Activated T-cell treated with anti-CD3 and anti-CD28 coated beads for 1 hour (primary cell): Measurements from ENCODE around the gene TXNL4A.
"Not testable (repeated sequence)": the region's sequence is repeated elsewhere in the genome, so short reads cannot be mapped to it uniquely, and the experiment has no call there.

Source experiments
- DNase-seq: peaks from one replicate; pipeline ENCODE4 v3.0.0-alpha.2; 2020; ENCODE audit warnings: low read depth

The TXNL4A gene

DNA sequence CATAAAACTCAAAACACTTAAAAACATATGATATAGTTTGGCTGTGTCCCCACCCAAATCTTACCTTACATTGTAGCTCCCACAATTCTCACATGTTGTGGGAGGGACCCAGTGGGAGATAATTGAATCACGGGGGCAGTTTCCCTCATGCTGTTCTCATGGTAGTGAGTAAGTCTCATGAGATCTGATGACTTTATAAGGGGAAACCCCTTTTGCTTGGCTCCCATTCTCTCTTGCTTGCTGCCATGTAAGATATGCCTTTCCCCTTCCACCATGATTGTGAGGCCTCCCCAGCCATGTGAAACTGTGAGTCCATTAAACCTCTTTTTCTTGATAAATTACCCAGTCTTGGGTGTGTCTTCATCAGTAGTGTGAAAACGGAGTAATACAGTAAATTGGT is 11.3 kb upstream of the TXNL4A start:
- DNase-seq = not testable (repeated sequence)

DNA sequence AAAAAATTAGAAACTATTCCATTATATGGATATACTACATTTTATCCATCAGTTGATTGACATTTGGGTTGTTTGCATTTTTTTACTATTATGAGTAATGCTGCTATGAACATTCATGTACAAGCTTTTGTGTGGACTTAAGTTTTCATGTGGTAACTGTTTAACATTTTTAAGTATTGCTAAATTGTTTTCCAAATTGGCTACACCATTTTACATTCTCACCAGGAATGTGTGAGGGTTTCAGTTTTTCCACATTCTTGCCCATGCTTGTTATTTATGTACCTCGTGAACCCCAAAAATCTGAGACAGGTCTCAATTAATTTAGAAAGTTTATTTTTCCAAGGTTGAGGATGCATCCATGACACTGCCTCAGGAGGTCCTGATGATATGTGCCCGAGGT is 3.1 kb upstream of the TXNL4A start:
- DNase-seq = no peak

DNA sequence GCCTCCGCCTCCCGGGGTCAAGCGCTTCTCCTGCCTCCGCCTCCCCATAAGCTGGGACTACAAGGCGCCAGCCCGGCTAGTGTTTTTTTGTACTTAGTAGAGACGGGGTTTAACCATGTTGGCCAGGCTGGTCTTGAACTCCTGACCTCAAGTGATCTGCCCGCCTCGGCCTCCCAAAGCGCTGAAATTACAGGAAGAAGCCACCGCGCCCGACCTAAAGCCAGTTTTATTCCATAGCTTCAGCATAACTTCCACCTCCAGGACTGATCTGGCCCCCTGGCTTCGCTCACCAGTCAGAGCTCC is 783 bp upstream of the TXNL4A start:
- DNase-seq = no peak

DNA sequence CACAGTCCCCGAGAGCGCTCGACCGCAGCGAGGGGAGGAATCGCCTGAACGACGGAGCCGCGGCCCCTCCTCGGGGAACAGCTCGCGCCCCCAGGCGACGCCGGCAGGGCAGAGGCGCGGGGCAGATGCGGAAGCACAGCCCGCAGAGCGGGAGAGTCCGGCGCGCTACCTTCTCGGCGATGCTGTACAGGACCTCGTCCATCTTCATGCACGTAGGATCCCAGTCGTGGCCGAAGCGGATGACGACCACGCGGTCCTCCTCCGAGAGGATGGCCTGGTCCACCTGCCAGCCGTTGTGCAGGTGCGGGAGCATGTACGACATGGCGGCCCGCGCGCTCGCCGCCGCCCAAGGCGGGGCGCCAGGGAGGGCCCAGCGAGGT is 302 bp downstream of the TXNL4A start:
- peak; percentile 52 for DNase-seq

DNA sequence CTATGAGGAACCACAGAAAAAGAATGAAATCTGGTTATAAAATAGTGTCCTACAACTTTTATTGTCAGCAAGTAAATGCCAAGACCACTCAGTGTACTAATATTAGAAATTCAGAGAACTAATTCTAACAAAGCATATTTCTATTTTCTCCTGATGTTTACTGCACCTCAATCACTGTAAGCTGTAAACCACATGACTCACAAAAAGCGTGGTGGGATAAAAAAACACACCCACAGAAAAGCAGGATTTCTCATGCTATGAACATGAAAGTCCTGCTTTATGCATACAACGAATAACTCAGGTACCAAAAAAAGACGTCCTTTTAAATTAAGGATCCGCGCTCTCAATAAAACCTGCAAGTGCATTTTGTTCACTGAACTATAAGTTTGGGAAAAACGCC is 797 bp downstream of the TXNL4A start:
- DNase-seq = no peak

DNA sequence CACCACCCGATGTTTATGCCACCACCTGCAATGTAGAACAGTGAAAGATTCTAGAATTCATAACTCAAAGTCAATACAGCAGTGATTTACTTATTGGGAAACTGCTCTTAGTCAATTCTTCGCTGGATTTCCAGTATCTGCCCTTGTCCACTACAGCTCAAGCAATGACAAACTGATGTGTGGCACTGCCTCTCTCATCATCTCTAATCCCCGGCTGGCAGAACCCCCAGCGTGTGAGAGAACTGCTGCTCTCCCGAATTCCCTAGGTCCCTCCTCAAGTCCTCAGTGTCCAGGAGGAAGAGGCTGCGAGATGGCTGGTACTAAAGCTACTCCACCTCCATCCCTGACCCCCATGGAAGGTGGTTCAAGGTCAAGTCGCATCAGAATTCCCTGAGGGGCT is 1.6 kb downstream of the TXNL4A start:
- DNase-seq = no peak

DNA sequence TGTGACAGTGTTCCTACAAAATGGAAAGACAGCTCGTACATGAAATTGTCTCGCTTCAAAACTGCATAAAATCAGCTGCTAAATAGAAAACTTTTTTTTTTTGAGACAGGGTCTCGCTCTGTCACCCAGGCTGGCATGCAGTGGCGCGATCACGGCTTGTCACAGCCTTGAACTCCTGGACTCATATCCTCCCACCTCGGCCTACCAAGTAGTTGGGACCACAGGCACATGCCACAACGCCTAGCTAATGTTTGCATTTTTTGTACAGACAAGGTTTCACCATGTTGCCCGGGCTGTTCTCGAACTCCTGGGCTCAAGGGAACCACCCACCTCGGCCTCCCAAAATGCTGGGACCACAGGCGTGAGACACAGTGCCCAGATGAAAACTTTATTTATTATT is 3.2 kb downstream of the TXNL4A start:
- no peak for DNase-seq

DNA sequence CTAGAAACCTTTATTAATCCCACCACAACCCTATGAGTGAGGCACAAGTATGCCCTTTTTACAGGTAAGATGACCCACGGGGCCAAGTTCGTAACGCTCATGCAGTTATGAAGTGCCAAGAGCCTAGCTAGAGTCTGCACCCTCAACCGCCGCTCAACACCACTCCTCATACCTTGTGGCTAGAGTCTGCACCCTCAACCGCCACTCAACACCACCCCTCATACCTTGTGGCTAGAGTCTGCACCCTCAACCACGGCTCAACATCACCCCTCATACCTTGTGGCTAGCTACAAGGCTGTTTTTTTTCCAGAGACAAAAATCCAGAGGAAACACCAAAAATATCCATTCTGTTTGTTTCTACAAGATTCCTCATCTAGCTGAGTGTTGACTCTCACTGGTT is 4.6 kb downstream of the TXNL4A start:
- no peak for DNase-seq

DNA sequence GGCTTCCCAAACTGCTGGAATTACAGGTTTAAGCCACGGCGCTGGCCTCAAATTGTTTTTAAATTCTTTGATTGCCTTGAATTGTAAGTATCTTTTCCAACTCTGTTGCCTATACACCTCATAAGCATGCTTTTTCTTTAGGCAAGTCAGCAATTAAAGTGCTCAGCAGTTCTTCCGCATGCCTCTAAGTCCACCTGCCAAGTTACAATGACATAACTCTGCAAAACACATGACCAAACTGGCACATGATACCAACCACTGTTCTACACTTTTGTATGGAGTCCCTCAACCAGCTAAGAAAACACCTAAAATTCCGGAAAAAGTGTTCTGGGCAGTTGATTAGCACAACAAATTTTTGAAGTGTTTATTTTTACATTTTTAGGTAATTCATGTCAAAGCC is 5.1 kb downstream of the TXNL4A start:
- no peak for DNase-seq

DNA sequence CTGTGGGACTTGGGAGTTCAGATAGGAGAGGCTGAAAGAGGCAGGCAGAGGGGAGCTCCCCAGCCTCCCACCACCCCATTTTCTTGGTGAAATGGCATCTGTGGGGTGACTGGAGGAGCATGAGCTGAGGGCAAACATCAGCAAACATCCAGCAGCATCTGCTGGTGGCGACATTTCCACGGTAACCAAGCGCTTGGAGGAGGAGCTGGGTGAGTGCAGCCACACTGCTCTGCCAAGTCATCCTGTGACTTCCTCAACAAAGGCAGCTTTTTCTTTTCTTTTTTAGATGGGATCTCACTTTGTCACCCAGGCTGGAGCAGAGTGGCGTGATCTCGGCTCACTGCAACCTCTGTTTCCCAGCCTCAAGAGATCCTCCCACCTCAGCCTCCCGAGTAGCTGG is 5.6 kb downstream of the TXNL4A start:
- DNase-seq = no peak

DNA sequence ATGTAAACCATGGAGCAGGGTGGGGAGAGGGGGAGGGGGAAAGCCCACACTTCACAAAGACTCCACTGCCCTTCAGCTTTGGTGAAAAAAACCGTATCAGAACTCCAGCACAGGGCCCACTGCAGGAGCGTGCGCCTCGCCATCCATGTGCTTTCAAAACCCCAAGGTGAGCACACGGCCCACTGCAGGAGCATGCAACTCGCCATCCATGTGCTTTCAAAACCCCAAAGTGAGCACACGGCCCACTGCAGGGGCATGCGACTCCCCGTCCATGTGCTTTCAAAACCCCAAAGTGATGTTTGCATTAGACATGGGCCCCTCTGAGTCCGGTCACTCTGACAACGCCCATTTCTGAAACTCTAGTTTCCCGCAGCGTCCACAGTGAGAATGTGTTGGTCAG is 7.8 kb downstream of the TXNL4A start:
- no peak for DNase-seq

DNA sequence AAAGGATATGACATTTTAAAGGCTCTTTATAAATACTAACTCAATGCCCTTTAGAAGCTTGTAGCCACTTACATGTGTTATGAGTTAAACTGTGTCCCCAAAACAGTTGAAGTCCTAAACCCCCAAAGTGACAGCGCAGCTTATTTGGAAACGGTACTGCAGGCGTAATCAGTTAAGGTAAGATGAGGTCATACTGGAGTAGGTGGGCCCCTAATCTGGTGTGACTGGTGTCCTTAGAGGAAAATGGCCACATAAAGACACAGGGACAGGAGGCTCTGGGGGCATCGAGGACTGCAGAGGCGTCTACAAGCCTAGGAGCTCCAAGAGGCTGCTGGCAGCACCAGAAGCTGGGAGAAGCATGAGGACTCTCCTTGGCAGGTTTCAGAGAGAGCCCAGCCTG is 8.5 kb downstream of the TXNL4A start:
- DNase-seq = no peak

DNA sequence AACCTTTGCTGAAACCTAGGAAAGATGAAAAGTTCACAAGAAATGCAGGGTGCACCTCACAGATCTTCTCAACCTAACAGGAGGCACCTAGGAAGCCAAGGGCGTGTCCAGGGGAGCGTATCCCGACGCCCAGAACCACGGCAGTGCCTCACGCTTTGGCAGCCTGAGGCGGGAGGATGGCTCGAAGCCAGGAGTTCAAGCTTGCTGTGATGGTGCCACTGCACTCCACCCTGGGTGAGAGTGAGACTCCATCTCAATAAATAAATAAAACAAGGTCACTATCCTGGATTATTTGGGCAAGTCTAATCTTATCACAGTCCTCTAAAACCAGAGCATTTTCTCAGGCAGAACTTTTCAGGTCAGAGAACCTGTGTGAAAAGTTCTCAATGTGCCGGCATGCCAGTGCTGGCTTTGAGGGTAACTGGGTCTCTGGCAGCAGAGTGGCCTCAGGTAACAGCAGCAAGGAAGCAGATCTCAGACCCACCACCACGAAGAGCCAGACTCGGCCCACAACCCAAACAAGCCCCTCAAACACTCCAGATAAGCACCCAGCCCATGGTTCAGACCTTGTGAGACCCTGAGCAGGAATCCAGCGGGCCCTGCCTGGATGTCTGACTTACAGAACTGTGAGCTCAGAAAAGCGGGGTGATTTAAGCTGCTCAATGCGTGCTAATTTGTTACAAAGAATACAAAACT is 12.2 kb downstream of the TXNL4A start:
- DNase-seq = no peak

DNA sequence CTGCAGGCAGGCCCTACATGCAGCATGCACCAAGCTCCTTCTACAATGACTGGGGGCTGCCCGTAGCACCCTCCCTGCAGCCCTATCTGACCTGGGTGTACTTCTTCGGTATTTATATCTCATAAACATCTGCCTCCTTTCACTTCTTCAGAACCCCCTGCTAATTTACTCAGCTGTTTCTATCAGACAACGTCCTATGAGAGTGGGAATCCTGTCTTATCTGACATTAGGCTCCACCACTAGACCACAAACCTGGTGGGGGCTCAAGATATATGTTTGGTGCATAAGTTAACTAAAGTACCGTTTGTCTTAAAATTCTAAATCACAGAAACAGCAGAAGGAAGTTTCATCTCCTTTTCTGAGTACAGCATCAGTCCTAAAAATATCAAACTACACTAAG is 13.3 kb downstream of the TXNL4A start:
- DNase-seq = no peak

DNA sequence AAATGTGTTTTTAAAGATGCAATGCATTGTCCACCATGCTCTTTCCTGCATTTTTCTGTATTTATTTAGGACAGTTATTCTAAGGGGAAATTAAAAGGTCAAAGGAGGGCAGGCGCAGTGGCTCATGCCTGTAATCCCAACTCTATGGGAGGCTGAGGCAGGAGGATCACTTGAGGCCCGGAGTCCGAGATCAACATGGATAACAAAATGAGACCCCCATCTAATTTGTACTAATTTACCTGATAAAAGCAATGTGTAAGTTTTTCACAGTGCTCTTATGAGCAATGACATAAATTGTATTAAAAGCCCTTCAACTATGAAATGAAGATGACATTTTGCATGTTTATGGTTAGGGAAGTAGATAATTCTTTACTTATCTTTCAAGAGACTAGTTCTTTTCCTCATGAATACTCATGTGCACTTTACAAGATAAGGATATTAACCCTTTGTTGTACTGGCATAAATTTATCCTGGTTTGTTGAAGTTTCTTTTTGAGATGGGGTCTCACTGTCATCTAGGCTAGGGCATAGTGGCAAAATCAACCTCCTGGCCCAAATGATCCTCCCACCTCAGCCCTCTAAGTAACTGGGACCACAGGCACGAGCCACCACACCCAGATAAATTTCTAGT is 14.2 kb downstream of the TXNL4A start:
- no peak for DNase-seq

DNA sequence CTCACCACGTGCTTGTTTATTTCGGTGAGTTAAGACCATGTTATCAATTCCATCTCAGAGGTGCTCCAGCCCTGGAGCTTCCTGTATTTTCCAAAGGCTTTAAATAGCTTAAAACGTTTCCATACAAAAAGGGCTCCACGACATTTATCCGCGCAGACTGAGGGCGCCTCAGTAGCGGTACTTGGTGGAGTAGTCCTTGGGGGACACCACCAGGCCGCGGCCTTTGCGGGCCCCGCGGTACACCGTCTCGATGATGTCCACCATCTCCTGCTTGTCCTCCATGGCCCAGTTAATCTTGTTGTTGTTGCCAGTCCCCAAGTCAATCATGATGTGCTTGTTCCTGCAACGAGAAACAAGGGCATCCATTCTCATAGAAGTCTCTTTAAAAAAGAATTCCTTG is 14.8 kb downstream of the TXNL4A start:
- no peak for DNase-seq

DNA sequence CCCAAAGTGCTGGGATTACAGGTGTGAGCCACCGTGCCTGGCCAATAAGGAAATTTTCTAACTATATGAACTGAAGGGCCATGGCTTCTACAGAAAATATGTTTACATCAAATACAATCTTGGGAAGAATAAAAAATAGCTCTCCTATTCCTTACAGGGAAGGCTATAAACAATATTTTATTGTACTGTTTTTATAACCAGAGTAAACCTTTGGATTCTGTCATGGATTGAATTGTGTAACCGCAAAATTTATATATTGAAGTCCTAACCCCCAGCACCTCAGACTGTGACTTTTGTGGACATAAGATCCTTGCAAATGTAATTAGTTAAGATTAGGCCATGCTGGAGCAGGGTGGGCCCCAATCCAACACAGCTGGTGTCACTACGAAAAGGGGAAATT is 15.6 kb downstream of the TXNL4A start:
- no peak for DNase-seq

DNA sequence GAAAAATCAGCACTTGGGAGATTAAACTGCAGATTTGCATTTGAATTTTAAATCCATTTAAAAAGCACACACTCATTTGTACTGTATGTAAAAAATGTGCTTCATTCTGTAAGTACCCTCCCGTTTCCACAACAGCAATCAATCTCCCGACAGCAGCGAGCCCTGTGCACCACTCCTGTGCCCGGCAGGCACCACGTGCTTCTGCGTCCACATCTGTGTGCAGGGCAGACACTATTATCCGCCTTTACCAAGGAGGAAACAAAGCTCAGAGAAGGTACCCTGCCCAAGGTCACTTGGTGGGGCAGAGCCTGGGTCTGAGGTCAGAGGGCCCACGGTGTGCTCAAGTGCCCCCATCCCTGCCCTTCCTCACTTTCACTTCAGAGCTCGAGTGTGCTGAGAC is 16.4 kb downstream of the TXNL4A start:
- no peak for DNase-seq

DNA sequence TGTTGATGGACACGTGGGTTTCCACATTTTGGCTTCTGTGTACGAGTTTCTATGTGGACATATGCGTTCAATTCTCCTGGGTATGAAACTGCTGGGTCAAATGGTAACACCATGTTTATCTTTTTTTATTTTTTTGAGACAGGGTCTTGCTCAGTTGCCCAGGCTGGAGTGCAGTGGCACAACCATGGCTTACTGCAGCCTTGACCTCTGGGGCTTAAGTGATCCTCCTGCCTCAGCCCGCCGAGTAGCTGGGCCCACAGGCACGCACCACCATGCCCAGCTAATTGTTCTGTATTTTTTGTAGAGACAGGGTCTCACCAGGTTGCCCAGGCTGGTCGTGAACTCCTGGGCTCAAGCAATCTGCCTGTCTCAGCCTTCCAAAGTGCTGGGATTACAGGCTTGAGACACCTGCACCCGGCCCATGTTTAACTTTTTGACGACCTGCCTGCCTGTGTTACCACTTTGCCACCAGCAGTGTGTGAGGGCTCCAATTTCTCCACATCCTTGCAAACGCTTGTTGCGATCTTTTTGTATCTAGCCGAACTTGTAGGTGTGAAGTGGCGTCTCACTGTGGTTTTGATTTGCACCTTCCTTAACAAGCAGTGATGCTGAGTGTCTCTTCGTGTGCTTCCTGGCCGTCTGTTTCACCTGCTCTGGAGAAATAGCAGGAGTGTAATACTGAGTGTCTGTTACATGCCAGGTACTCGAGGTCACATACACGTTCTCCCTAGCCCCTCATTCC is 17.0 kb downstream of the TXNL4A start:
- DNase-seq = no peak

DNA sequence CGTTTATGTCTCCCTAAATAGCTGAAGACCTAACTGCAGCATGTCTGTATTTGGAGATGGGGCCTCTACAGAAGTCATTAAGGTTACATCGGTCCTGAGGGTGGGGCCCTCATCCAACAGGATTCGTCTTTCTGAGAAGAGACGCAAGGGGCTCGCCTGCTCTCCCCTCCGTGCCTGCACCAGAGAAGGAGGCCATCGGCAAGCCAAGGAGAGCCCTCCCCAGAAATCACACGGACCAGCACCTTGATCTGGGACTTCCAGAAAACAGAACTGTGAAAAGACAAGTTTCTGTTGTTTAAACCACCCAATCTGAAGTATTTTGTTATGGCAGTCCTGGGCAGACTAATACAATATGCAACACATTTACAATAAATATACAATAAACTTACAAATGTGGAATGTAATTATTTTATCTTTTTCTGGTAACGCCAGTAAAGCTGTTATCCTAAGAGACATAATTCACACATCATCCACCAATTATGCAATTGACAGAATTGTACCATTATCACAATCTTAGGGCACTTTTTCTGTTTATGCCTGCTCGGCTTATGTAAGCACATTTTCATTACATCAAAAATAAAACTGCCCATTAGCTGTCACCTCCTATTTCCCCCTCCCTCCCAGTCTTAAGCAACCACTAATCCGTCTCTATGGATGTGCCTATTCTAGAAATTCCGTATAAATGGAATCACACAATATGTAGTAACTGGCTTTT is 17.8 kb downstream of the TXNL4A start:
- DNase-seq = no peak

DNA sequence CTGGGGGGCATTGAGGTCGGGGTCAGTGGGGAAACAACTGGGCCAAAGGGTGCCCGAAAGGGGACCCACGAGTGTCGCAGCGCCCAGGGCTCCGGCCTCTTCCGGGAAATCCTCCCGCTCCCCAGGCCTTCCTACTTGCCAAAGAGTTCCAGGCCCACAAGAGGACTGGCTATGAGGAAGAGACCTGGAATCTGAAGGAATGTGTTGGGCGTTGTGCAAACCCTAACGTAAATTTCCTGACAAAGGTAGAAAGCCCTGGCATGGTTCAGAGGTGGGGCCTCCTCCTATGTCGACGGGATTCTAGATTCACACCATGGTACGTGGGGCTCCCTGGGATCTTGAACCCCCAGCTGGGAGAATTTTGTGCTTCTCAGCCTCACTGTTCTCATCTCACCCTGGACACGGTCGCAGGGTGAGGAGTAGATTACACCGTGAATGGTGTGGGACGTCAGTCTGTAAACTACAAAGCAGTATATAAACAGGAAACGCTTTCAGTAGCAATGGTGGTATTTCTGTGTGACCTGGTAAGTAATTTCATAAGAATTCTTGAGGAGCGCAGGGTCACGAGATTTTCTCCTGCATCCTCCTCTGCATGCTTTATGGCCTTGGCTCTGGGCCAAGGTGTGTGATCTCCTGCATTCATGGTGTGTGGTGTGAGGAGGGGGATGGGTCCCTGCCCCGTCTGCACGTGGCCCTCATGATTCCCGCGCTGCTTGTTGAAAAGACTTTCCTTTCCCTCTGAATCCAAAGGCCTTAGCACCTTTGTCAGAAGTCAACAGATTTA is 23.1 kb downstream of the TXNL4A start:
- DNase-seq = no peak
